Endothelial cell (in vitro differentiated cells): ENCODE data around the gene RAD23B. TPM values are rescaled to one million over a fixed set of nuclear protein-coding genes. Genes with fewer than 3 reads are reported as not detected.

Source experiments
- DNase-seq: peaks from one replicate; pipeline ENCODE4 v3.0.0; 2021; ENCODE audit warnings: low spot score
- H3K27ac Mint-ChIP-seq: one replicate; pipeline ENCODE4 v1.8.0; 2021; ENCODE audit warnings: mixed read lengths, inconsistent platforms; ENCODE audit not compliant: unreplicated experiment
- H3K27me3 Mint-ChIP-seq: one replicate; pipeline ENCODE4 v1.8.0; 2021; ENCODE audit warnings: mild to moderate bottlenecking, moderate library complexity, mixed read lengths, inconsistent platforms; ENCODE audit not compliant: unreplicated experiment
- H3K36me3 Mint-ChIP-seq: one replicate; pipeline ENCODE4 v1.8.0; 2021; ENCODE audit warnings: mild to moderate bottlenecking, low read depth, mixed read lengths, inconsistent platforms; ENCODE audit not compliant: unreplicated experiment
- H3K4me1 Mint-ChIP-seq: one replicate; pipeline ENCODE4 v1.8.0; 2021; ENCODE audit warnings: mild to moderate bottlenecking, mixed read lengths, inconsistent platforms; ENCODE audit not compliant: unreplicated experiment
- H3K4me3 Mint-ChIP-seq: one replicate; pipeline ENCODE4 v1.8.0; 2021; ENCODE audit warnings: mild to moderate bottlenecking, mixed read lengths, inconsistent platforms; ENCODE audit not compliant: unreplicated experiment
- H3K9me3 Mint-ChIP-seq: one replicate; pipeline ENCODE4 v1.8.0; 2021; ENCODE audit warnings: mixed read lengths, inconsistent platforms; ENCODE audit not compliant: unreplicated experiment
- total RNA-seq: library from RNA; stranded (reverse); fragmentation: NEBNext Ultra II Directional; extraction: Animal tissue kit (Norgen Biotek cat#: 25700); gene quantifications from one replicate; pipeline ENCODE4 v1.2.1, GENCODE V29; 2021; ENCODE audit not compliant: unreplicated experiment
- TF ChIP-seq, protein P1 (sequence below): fragments of 200-600 bp; sonication (generic); IDR thresholded peaks from one replicate; pipeline ENCODE4 v1.5.0; 2021; ENCODE audit warnings: antibody characterized with exemption; ENCODE audit not compliant: unreplicated experiment

RAD23B gene
- total RNA-seq, 1 donor from 2014 or later, result 116 TPM

GRCh38 chr9:107283623-107284616, 841 bp downstream of the RAD23B start:
- peak; percentile 59 for DNase-seq
- Mint-ChIP-seq H3K27me3 (peaks cover 19% of the 10 kb centered on the region), H3K27ac (peak overlapping the region; percentile 97), H3K4me3 (peak overlapping the region; percentile 100), H3K9me3 (no peaks in the 10 kb centered on the region), H3K36me3 (peaks cover 4% of the 10 kb centered on the region), H3K4me1 (peaks cover 30% of the 10 kb centered on the region)
- TF ChIP-seq, protein P1, sequence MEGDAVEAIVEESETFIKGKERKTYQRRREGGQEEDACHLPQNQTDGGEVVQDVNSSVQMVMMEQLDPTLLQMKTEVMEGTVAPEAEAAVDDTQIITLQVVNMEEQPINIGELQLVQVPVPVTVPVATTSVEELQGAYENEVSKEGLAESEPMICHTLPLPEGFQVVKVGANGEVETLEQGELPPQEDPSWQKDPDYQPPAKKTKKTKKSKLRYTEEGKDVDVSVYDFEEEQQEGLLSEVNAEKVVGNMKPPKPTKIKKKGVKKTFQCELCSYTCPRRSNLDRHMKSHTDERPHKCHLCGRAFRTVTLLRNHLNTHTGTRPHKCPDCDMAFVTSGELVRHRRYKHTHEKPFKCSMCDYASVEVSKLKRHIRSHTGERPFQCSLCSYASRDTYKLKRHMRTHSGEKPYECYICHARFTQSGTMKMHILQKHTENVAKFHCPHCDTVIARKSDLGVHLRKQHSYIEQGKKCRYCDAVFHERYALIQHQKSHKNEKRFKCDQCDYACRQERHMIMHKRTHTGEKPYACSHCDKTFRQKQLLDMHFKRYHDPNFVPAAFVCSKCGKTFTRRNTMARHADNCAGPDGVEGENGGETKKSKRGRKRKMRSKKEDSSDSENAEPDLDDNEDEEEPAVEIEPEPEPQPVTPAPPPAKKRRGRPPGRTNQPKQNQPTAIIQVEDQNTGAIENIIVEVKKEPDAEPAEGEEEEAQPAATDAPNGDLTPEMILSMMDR, result no peak

DNA sequence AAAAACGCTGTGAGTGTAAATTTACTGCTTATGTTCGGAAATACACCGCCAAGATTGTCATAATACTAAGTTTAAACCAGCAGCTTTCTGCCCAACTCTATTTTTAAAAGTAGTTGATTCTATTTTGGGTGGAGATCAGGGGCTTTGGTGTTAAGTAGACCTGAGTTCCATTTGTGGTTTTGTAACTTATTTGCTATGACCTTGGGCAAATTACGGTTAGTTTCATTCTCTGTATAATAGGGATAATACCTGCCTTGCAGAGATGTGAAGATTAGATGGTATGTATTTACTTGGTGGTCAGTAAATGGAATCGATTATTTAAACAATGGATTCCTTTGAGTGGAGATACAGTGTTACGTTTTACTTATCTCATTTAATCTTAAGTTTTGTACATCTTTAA, 1.6 kb downstream of the RAD23B start:
- no peak for DNase-seq
- Mint-ChIP-seq H3K27ac (peak overlapping the region; percentile 97), H3K9me3 (no peaks in the 10 kb centered on the region), H3K27me3 (peaks cover 19% of the 10 kb centered on the region), H3K36me3 (peaks cover 4% of the 10 kb centered on the region), H3K4me3 (peak overlapping the region; percentile 100), H3K4me1 (peaks cover 34% of the 10 kb centered on the region)
- TF ChIP-seq, protein P1, result no peak

DNA sequence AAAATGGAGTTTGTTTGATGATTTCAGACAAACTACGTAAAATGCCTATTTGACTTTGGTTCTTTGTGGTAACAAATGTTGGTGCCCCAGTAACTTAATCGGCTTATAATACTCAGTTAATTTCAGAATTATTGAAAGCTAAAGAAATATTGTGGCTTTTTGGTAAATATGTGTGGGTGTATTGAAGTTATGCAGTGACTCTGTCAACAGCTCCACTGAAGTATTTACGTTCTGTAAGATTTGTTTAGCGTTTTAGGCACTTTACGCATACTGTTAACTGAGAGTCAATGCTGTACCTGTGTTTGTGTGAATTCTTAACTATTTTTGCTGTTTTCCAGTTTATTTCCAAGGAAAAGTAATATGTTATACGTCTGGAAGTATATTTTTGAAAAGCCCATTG, 2.2 kb downstream of the RAD23B start:
- TF ChIP-seq, protein P1, result no peak
- Mint-ChIP-seq H3K4me3 (peak overlapping the region; percentile 100), H3K36me3 (peaks cover 4% of the 10 kb centered on the region), H3K27me3 (peaks cover 19% of the 10 kb centered on the region), H3K4me1 (peaks cover 38% of the 10 kb centered on the region), H3K27ac (peak overlapping the region; percentile 97), H3K9me3 (no peaks in the 10 kb centered on the region)
- DNase-seq, result no peak

- Mint-ChIP-seq H3K27me3 (peaks cover 14% of the 10 kb centered on the region), H3K4me1 (peaks cover 36% of the 10 kb centered on the region), H3K4me3 (peak overlapping the region; percentile 33), H3K27ac (peak overlapping the region; percentile 75), H3K36me3 (peaks cover 4% of the 10 kb centered on the region), H3K9me3 (no peaks in the 10 kb centered on the region)
- TF ChIP-seq, protein P1, result no peak
- DNase-seq, result no peak
Observed at GRCh38 chr9:107286057-107286456, 3.0 kb downstream of the RAD23B start.

GRCh38 chr9:107288701-107289100, 5.6 kb downstream of the RAD23B start:
- Mint-ChIP-seq H3K4me1 (peaks cover 33% of the 10 kb centered on the region), H3K9me3 (no peaks in the 10 kb centered on the region), H3K27ac (no peak overlapping the region), H3K27me3 (peaks cover 8% of the 10 kb centered on the region), H3K36me3 (no peaks in the 10 kb centered on the region), H3K4me3 (no peak overlapping the region)
- DNase-seq, result no peak
- TF ChIP-seq, protein P1, result no peak
